ENCODE measurements around the gene DUSP16.

Gene DUSP16

DNA sequence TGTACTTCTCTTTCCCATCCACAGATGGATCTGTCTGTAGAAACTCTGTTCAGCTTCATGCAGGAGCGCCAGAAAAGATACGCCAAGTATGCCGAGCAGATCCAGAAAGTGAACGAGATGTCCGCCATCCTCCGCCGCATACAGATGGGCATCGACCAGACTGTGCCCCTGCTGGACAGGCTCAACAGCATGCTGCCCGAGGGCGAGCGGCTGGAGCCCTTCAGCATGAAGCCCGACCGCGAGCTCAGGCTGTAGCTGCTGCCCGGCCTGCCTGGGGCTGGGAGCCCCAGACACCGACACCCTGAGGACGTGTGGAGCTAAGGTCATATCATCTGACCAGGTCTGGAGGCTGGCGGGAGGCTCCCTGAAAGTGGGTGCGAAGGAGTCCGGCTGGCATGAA lies 97.1 kb downstream of the DUSP16 start:
- H3K36me3 ChIP-seq (replicated peaks; ENCODE audit: insufficient read depth, low read length) = no peaks in the 10 kb centered on the region; the same call in 1 of the 2 replicates
- H3K27me3 ChIP-seq (replicated peaks; ENCODE audit: insufficient read depth, low read length) = no peaks in the 10 kb centered on the region
- H3F3A ChIP-seq (ENCODE audit: insufficient read depth, low read length) = no peaks in the 10 kb centered on the region
- no peak overlapping the region for H3K4me2 ChIP-seq (ENCODE audit: low read depth, low read length)
- DNase-seq = no peak
- H2AFZ ChIP-seq (ENCODE audit: low read length) = no peak overlapping the region
- no peak overlapping the region for H3K4me3 ChIP-seq (ENCODE audit: low read length)
- H4K20me1 ChIP-seq (ENCODE audit: insufficient read depth, low read length) = no peaks in the 10 kb centered on the region
- H3K79me2 ChIP-seq (ENCODE audit: low read length) = no peaks in the 10 kb centered on the region
- no peak overlapping the region for H3K9ac ChIP-seq (ENCODE audit: low read length)
- no peaks in the 10 kb centered on the region for H3K9me3 ChIP-seq (replicated peaks; ENCODE audit: insufficient read depth, low read length)
- TF ChIP-seq EZH2 (optimal IDR thresholded peaks at IDR 0.05; ENCODE audit: low read depth, low read length) = no peak
- no peak for TF ChIP-seq CTCF (IDR thresholded peaks at IDR 0.05; ENCODE audit: low read length)
- no peak for TF ChIP-seq EZH2phosphoT487 (IDR thresholded peaks at IDR 0.05; ENCODE audit: low read length)
- no peaks in the 10 kb centered on the region for H3K4me1 ChIP-seq (ENCODE audit: low read length)
- no peaks in the 10 kb centered on the region for H3K9me2 ChIP-seq (replicated peaks; ENCODE audit: insufficient read depth, low read length)
- H3K27ac ChIP-seq (ENCODE audit: low read length) = no peak overlapping the region

GRCh38 chr12:12461923-12462315 lies 100.7 kb downstream of the DUSP16 start:
- no peaks in the 10 kb centered on the region for H3K36me3 ChIP-seq (replicated peaks; ENCODE audit: insufficient read depth, low read length)
- H3K9ac ChIP-seq (ENCODE audit: low read length) = no peak overlapping the region
- no peak for DNase-seq
- no peak for TF ChIP-seq EZH2 (optimal IDR thresholded peaks at IDR 0.05; ENCODE audit: low read depth, low read length)
- TF ChIP-seq EZH2phosphoT487 (IDR thresholded peaks at IDR 0.05; ENCODE audit: low read length) = no peak
- no peak for TF ChIP-seq CTCF (IDR thresholded peaks at IDR 0.05; ENCODE audit: low read length)
- H3K9me2 ChIP-seq (replicated peaks; ENCODE audit: insufficient read depth, low read length) = no peaks in the 10 kb centered on the region
- no peaks in the 10 kb centered on the region for H3F3A ChIP-seq (ENCODE audit: insufficient read depth, low read length)
- no peak overlapping the region for H3K4me2 ChIP-seq (ENCODE audit: low read depth, low read length)
- H2AFZ ChIP-seq (ENCODE audit: low read length) = no peak overlapping the region
- H3K27ac ChIP-seq (ENCODE audit: low read length) = no peak overlapping the region
- H3K27me3 ChIP-seq (replicated peaks; ENCODE audit: insufficient read depth, low read length) = no peaks in the 10 kb centered on the region
- no peaks in the 10 kb centered on the region for H4K20me1 ChIP-seq (ENCODE audit: insufficient read depth, low read length)
- no peaks in the 10 kb centered on the region for H3K79me2 ChIP-seq (ENCODE audit: low read length)
- H3K4me3 ChIP-seq (ENCODE audit: low read length) = no peak overlapping the region
- H3K4me1 ChIP-seq (ENCODE audit: low read length) = 0 out of 2 replicates have a peak, but pooled peaks cover 2% of the 10 kb centered on the region
- H3K9me3 ChIP-seq (replicated peaks; ENCODE audit: insufficient read depth, low read length) = no peaks in the 10 kb centered on the region

DNA sequence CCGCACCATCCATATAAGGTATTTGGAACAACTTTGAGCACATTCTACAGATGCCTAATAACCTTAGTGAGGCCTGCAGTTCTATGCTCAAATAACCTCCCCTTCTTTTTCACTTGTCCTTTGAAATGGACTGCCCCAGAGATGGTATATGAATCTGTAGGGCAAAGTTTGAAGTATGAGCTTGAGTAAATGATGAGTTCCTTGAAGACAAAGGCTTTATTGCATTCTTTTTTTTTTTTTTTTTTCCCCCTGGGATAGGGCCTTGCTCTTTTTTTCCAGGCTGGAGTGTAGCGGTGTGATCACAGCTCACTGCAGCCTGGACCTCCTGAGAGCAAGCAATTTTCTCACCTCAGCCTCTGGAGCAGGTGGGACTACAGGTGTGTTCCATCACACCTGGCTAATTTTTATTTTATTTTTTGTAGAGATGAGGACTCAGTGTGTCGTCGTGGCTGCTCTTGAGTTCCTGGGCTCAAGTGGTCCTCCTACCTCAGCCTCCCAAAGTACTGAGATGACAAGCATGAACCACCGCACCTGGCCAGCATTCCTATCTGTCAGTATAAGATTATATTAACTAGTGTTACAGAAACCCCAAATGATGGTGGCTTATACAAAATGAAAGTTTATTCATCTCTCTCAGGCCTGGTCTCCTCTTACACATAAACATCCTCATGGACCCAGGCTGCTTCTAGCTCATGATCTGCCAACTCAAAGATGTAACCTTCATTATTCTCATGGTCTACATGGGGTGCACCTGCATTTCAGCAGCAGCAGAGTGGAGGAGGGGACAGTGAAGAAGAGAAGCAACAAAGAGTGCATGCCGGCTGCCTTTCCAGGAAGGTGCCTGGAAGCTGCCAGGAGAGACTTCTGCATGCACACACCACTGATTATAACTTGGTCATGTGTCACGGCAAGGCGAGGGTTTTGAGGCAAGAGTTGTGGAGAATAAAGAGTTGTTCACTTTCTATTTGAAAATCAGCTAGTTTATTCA lies 101.4 kb downstream of the DUSP16 start:
- Histone ChIP-seq H3K9ac (ENCODE audit: low read length) (no peak overlapping the region), H3K36me3 (replicated peaks; ENCODE audit: insufficient read depth, low read length) (no peaks in the 10 kb centered on the region), H3K27me3 (replicated peaks; ENCODE audit: insufficient read depth, low read length) (no peaks in the 10 kb centered on the region), H3K4me1 (ENCODE audit: low read length) (peaks cover 9% of the 10 kb centered on the region; the same call in 1 of the 2 replicates), H3K27ac (ENCODE audit: low read length) (no peak overlapping the region), H3K9me2 (replicated peaks; ENCODE audit: insufficient read depth, low read length) (no peaks in the 10 kb centered on the region), H4K20me1 (ENCODE audit: insufficient read depth, low read length) (no peaks in the 10 kb centered on the region), H3K9me3 (replicated peaks; ENCODE audit: insufficient read depth, low read length) (no peaks in the 10 kb centered on the region), H3K79me2 (ENCODE audit: low read length) (no peaks in the 10 kb centered on the region), H3K4me2 (ENCODE audit: low read depth, low read length) (no peak overlapping the region), H2AFZ (ENCODE audit: low read length) (no peak overlapping the region), H3F3A (ENCODE audit: insufficient read depth, low read length) (no peaks in the 10 kb centered on the region), H3K4me3 (ENCODE audit: low read length) (no peak overlapping the region)
- no peak for TF ChIP-seq EZH2 (optimal IDR thresholded peaks at IDR 0.05; ENCODE audit: low read depth, low read length)
- no peak for TF ChIP-seq EZH2phosphoT487 (IDR thresholded peaks at IDR 0.05; ENCODE audit: low read length)
- no peak for TF ChIP-seq CTCF (IDR thresholded peaks at IDR 0.05; ENCODE audit: low read length)
- DNase-seq = no peak

Measured in MM.1S (cell line).